Activated T-helper 2 cell treated with anti-CD3 and anti-CD28 coated beads, Interferon-gamma antibody, Interleukin-2, Interleukin-4, amounts not matched to agents 10 μg/mL and 5 μg/mL and 100 μg/mL, durations not matched to agents 14 hours and 24 hours and 36 hours (primary cell): Measurements from ENCODE around the gene CDPF1. TPM values are rescaled to one million over a fixed set of nuclear protein-coding genes. Genes with fewer than 3 reads are reported as not detected.

Experiments
- DNase-seq: peaks from one replicate; pipeline ENCODE4 v3.0.0; 2021; ENCODE audit warnings: low spot score
- H3K27ac Mint-ChIP-seq: one replicate; pipeline ENCODE4 v1.8.0; 2021; ENCODE audit warnings: mixed read lengths
- H3K27me3 Mint-ChIP-seq: one replicate; pipeline ENCODE4 v1.8.0; 2021; ENCODE audit warnings: low read depth, mixed read lengths
- H3K36me3 Mint-ChIP-seq: one replicate; pipeline ENCODE4 v1.8.0; 2021; ENCODE audit warnings: low read depth, mixed read lengths
- H3K4me1 Mint-ChIP-seq: one replicate; pipeline ENCODE4 v1.8.0; 2021; ENCODE audit warnings: low read depth, mixed read lengths
- H3K4me3 Mint-ChIP-seq: one replicate; pipeline ENCODE4 v1.8.0; 2021; ENCODE audit warnings: low read depth, mild to moderate bottlenecking, moderate library complexity, mixed read lengths
- H3K9me3 Mint-ChIP-seq: one replicate; pipeline ENCODE4 v1.8.0; 2021; ENCODE audit warnings: mixed read lengths
- intact Hi-C: fragments of 100-400 bp; cut with micrococcal nuclease; formaldehyde crosslinking; loops from one replicate; pipeline ENCODE4 v1.15.1; 2023
- total RNA-seq: library from RNA; stranded (reverse); gene quantifications from 2 replicates; pipeline ENCODE4 v1.2.3, GENCODE V29; 2022

CDPF1 gene
- total RNA-seq, 1 donor from 2014 or later, result 7.7 TPM

DNA sequence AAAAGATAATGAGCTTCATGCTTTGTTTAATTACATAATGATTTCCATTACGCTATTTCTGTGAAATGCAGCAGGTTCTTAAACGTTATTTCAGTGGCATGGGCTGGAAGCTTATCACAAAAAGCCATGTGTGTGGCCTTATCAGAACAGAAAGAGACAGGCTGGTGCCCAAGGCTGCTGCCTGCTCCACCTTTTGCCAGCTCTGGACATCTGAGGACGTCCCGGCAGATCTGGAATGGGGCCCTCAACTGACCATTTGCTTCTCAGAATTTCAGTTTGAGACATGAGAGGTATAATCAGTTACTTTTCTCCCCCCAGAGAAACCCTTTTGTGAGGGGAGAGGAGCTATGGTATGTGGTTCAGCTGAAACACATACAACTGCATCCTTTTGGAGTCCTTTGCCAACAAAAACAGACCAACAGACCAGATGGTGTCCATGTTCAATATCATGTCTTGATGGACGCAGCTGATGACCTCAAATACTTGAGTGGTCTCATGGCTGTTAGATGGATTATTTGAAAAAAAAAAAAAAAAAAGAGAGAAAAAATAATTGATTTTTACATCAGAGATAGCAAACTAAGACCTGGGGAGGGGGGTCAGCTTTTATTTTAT is 8.6 kb downstream of the CDPF1 start:
- H3K9me3 Mint-ChIP-seq, result no peaks in the 10 kb centered on the region
- no peaks in the 10 kb centered on the region for H3K27me3 Mint-ChIP-seq
- H3K4me3 Mint-ChIP-seq, result no peak overlapping the region
- no peak for DNase-seq
- intact Hi-C loops, result no loop called here
- no peak overlapping the region for H3K27ac Mint-ChIP-seq
- H3K36me3 Mint-ChIP-seq, result peaks cover 29% of the 10 kb centered on the region
- H3K4me1 Mint-ChIP-seq, result peaks cover 15% of the 10 kb centered on the region

DNA sequence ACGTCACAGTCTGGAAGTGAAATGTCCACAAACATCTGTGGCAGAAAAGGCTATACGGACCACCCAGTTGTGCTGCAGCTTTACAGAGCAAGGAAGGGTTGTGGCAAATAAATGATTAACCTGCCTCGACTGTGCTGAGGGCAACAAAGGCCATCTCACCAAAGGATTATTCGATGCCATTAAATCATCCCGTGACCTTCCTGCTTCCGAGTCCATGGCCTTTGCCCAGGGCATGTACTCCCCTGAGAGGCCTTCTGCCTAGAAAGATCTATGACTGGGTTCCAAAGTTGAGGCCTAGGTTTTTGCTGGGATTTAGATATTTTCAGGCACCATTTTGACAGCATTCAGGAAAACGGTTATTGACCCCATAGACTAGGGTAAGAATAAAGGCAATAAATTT is 9.2 kb downstream of the CDPF1 start:
- Mint-ChIP-seq H3K9me3 (no peaks in the 10 kb centered on the region), H3K27ac (no peak overlapping the region), H3K4me1 (peaks cover 15% of the 10 kb centered on the region), H3K27me3 (no peaks in the 10 kb centered on the region), H3K36me3 (peaks cover 31% of the 10 kb centered on the region), H3K4me3 (no peak overlapping the region)
- intact Hi-C loops, result no loop called here
- DNase-seq, result no peak

DNA sequence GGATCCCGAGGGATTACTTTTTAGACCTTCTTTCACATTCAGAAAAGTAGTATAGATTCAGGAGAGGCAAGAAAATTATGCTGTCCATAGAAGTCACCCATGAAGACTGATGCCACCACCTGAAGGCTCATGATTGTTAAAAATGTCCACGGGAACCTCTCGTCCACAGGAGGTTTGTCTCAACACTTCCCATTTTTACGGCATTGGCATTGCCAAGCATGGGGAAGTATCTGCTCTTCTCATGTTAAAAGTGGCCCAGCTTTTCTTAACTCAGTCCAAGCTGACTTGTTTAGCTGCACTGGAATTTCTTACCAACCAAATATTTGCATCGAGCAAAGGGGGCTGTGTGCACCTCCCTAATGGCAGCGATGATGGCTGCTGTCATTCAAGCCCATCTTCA is 9.6 kb downstream of the CDPF1 start:
- no peak overlapping the region for H3K27ac Mint-ChIP-seq
- peaks cover 29% of the 10 kb centered on the region for H3K36me3 Mint-ChIP-seq
- intact Hi-C loops, result no loop called here
- peaks cover 15% of the 10 kb centered on the region for H3K4me1 Mint-ChIP-seq
- no peaks in the 10 kb centered on the region for H3K9me3 Mint-ChIP-seq
- no peak overlapping the region for H3K4me3 Mint-ChIP-seq
- DNase-seq, result no peak
- H3K27me3 Mint-ChIP-seq, result no peaks in the 10 kb centered on the region

DNA sequence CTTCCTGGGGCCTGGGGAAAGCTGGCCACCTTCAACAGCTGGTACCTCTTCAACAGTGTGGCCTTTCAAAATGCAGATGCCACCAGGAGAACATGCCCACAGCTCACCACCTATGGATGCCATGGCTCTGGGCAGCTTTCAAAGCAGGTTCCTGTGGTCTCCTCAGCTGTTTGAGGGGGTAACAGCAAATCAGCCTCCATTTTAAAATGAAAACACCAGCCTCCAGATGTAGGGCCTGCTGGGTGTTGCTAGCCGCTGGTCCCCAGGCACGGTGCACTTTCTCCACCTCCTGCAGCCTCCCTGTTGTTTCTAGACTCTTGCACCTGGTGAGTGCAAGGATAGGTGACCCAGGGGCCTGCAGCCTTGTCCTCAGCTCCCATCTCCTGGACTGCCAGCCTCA is 10.0 kb downstream of the CDPF1 start:
- intact Hi-C loops, result no loop called here
- no peak for DNase-seq
- Mint-ChIP-seq H3K4me1 (peaks cover 15% of the 10 kb centered on the region), H3K9me3 (no peaks in the 10 kb centered on the region), H3K36me3 (peaks cover 32% of the 10 kb centered on the region), H3K4me3 (no peak overlapping the region), H3K27ac (no peak overlapping the region), H3K27me3 (no peaks in the 10 kb centered on the region)

DNA sequence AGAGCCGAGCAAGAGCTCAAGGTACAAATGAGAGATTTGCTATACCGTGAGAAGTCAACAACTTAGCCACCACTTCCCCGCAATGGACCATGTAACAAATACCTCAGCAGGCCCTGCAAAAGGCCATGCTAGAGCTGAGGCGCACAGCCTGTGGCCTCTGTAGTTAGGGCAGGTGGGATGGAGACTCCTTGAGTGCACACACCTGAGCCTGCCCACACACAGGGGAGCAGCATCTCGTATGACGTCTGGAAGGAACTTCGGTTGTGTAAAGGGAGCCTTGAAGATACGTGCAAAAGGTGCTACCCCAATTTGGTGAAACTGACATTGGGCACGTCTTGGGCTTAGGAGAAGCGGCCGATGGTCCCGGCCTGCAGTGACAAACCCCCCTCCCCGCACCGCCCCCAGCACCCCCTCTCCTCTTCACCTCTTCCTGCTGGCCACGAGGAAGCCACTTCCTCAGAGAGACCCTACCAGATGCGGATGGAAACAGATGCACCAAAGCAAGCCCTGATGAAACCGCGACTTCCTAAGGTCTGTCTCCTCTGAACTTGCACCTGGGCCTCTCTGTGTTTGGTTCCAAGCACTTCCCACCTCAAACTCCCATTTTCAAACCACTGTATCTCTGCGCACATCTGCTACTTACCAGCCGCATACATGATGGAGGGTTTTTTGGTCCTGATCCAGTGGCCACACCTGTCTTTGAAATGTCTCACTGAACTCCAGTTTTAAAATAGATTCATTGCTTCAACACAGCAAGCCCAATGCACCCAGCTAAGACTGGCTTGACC is 10.6 kb downstream of the CDPF1 start:
- Mint-ChIP-seq H3K27me3 (no peaks in the 10 kb centered on the region), H3K9me3 (no peaks in the 10 kb centered on the region), H3K4me1 (peaks cover 15% of the 10 kb centered on the region), H3K36me3 (peaks cover 33% of the 10 kb centered on the region), H3K4me3 (no peak overlapping the region), H3K27ac (no peak overlapping the region)
- intact Hi-C loops, result no loop called here
- DNase-seq, result no peak

DNA sequence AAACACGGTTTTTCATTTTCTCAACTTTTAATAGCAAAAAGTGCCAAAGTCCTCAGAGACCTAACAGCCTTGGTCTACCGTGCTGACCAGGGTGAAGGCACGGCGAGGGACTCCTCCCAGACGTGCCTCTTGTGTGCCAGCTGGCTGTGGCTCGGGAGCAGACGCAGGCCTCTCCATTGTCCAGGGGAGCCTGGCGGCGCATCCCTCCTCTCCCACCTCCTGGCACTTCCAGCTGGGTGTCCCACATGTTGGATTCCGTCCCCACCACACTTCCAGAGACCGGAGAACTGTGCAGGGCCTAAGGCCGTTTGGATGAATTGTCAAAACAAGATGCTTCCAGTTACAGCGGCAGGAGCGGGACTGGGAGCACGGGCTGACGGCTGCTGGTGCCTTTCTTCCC is 11.6 kb downstream of the CDPF1 start:
- Mint-ChIP-seq H3K27ac (no peak overlapping the region), H3K9me3 (no peaks in the 10 kb centered on the region), H3K4me1 (peaks cover 15% of the 10 kb centered on the region), H3K4me3 (no peak overlapping the region), H3K27me3 (no peaks in the 10 kb centered on the region), H3K36me3 (peaks cover 28% of the 10 kb centered on the region)
- intact Hi-C loops, result no loop called here
- no peak for DNase-seq

DNA sequence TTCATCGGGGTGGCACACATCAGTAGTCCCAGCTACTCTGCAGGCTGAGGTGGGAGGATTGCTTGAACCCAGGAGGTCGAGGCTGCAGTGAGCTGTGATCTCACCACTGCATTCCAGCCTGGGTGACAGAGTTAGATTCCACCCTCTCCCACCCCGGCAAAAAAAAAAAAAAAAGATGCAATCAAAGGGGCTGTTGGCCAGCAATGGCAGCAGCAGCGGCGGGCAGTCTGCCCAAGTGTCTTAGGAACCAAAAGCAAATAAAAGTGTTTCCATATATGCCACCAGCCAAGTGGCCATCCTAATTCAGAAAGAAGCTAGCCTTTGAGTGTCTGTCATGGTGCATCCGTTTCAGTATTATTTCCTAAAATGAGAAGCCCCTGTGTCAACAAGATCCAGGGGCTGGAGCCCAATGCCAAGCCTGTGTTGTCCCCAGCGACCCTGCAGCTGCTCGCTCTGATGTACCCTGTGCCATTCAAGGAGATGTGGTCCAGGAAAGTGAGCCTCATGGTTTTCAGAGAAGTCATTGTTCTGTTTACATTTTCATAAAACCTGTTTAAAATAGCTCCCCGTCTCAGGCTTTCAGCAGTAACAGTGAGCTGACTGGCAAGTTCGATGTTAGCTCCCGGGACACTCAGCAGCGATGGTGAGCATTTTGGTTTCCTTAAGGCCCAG is 12.5 kb downstream of the CDPF1 start:
- Mint-ChIP-seq H3K9me3 (no peaks in the 10 kb centered on the region), H3K27me3 (no peaks in the 10 kb centered on the region), H3K4me1 (peaks cover 15% of the 10 kb centered on the region), H3K27ac (no peak overlapping the region), H3K4me3 (no peak overlapping the region), H3K36me3 (peaks cover 21% of the 10 kb centered on the region)
- no peak for DNase-seq
- intact Hi-C loops, result no loop called here

DNA sequence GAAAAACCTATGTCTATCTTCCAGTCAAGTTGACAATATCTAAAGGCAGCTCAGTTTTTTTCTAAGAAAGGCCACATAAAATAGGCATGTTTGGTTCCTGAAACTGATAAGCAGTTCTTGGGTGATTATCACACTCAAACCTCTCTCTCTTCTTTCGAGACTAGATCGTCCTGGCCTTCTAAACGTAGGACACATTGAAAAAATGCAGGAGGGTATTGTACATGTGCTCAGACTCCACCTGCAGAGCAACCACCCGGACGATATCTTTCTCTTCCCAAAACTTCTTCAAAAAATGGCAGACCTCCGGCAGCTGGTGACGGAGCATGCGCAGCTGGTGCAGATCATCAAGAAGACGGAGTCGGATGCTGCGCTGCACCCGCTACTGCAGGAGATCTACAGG is 15.1 kb downstream of the CDPF1 start:
- H3K27ac Mint-ChIP-seq, result no peak overlapping the region
- intact Hi-C loops, result no loop called here
- no peak for DNase-seq
- H3K9me3 Mint-ChIP-seq, result no peaks in the 10 kb centered on the region
- peaks cover 20% of the 10 kb centered on the region for H3K36me3 Mint-ChIP-seq
- no peaks in the 10 kb centered on the region for H3K27me3 Mint-ChIP-seq
- H3K4me3 Mint-ChIP-seq, result no peak overlapping the region
- peaks cover 7% of the 10 kb centered on the region for H3K4me1 Mint-ChIP-seq

DNA sequence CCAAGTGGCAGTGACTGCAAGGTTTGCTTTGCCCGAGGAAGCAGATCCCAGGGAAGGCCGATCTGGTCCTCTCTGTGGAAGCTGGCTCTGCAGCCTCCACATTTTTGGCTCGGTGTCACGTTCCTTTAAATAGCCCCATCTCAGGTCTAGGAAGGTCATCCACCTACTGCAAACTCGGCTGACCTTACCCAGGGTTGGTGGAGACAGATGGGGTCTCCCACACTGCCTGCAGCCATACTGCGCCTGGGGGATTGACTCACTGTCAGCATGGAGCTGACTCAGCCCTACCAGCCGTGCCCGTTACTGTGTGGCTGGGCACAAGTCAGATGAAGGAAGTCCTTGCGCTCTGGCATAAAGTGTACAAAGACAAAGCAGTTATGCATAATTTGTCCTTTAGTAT is 16.9 kb downstream of the CDPF1 start:
- no peak overlapping the region for H3K27ac Mint-ChIP-seq
- no peak overlapping the region for H3K4me3 Mint-ChIP-seq
- no peaks in the 10 kb centered on the region for H3K4me1 Mint-ChIP-seq
- peaks cover 15% of the 10 kb centered on the region for H3K36me3 Mint-ChIP-seq
- intact Hi-C loops, result no loop called here
- DNase-seq, result no peak
- no peaks in the 10 kb centered on the region for H3K27me3 Mint-ChIP-seq
- no peaks in the 10 kb centered on the region for H3K9me3 Mint-ChIP-seq

DNA sequence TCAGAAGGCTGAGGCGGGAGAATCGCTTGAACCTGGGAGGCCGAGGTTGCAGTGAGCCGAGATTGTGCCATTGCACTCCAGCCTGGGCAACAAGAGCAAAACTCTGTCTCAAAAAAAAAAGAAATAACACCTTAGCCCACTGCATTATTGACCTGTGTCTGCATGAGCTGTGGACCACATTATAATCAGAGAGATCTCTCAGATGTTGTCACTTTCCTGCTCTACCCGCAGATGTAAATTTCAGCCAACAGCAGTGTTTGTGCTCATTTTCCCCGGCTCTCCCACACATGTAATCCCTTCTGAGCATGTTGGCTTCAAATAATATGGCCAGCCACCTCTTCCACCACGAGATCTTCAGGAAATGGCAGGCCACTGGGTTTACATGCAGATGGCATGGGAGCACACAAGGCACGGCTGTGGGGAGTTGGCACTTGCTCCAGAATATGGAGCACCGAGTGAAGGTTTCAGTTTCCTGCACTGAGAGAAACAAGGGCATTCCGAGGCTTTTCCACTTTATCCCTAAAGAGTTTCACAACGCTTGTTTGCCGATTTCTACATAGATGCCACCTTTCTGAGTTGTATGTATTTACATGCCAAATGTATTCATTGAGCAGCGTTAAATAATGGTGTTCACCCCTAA is 19.7 kb downstream of the CDPF1 start:
- Mint-ChIP-seq H3K4me1 (no peaks in the 10 kb centered on the region), H3K36me3 (peaks cover 4% of the 10 kb centered on the region), H3K27me3 (no peaks in the 10 kb centered on the region), H3K27ac (no peak overlapping the region), H3K4me3 (no peak overlapping the region), H3K9me3 (no peaks in the 10 kb centered on the region)
- intact Hi-C loops, result no loop called here
- DNase-seq, result no peak

DNA sequence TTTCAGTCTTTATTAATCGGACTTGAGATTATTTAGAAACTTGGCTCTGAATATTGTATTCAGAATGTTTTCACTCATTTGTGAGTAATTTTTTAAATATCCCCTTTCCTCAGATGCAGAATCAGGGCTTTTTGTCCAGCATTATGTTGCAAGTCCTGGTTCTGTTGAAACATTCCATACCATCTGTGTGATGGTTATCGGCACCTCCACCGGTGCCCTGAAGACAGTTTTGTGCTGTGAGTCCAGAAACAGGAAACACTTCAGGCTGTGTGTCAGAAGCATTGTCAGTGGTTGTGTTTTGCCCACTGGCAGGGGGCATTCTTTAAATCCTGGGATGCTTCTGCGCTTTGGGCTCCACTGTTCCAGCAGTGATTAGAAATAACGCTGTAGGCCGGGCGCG is 20.4 kb downstream of the CDPF1 start:
- H3K4me1 Mint-ChIP-seq, result no peaks in the 10 kb centered on the region
- H3K36me3 Mint-ChIP-seq, result no peaks in the 10 kb centered on the region
- H3K27me3 Mint-ChIP-seq, result no peaks in the 10 kb centered on the region
- H3K9me3 Mint-ChIP-seq, result no peaks in the 10 kb centered on the region
- H3K27ac Mint-ChIP-seq, result no peak overlapping the region
- DNase-seq, result no peak
- H3K4me3 Mint-ChIP-seq, result no peak overlapping the region
- intact Hi-C loops, result no loop called here

DNA sequence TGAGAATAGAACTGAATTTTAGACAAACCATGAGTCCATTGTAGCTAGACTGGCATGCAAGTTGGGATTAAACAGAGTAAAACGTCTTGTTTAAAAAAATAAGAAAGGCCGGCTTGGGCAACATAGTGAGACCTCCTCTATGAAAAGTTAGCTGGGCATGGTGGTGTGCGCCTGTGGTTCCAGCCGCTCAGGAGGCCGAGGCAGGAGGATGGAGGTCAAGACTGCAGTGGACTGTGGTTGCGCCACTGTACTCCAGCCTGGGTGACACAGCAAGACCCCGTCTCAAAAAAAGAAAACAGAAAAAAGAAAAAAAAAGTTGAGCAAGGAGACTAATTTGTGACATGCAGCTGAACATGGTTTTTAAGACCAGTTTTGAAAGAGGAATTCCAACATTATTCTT is 23.5 kb downstream of the CDPF1 start:
- intact Hi-C loops, result no loop called here
- Mint-ChIP-seq H3K27me3 (no peaks in the 10 kb centered on the region), H3K4me3 (no peak overlapping the region), H3K27ac (no peak overlapping the region), H3K9me3 (no peaks in the 10 kb centered on the region), H3K36me3 (peaks cover 7% of the 10 kb centered on the region), H3K4me1 (no peaks in the 10 kb centered on the region)
- no peak for DNase-seq

DNA sequence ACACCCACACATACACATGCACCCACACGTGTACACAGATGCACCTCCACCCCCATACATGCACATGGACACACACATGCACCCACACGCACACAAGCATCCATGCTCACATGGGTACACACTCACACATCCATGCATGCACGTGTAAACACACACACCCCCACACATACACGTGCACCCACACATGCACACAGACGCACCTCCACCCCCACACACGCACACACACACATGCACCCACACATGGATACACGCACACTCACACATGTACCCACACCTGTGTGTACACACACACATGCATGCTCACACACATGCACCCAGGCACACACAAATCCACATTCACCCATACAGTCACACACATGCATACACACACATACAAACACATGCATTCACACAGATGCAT is 24.5 kb downstream of the CDPF1 start:
- H3K4me3 Mint-ChIP-seq, result no peak overlapping the region
- H3K36me3 Mint-ChIP-seq, result peaks cover 14% of the 10 kb centered on the region
- peaks cover 6% of the 10 kb centered on the region for H3K4me1 Mint-ChIP-seq
- intact Hi-C loops, result no loop called here
- no peaks in the 10 kb centered on the region for H3K9me3 Mint-ChIP-seq
- no peaks in the 10 kb centered on the region for H3K27me3 Mint-ChIP-seq
- no peak for DNase-seq
- H3K27ac Mint-ChIP-seq, result no peak overlapping the region
